Measurements from ENCODE around the gene KPNA2.
"Not testable (repeated sequence)": the region's sequence is repeated elsewhere in the genome, so short reads cannot be mapped to it uniquely, and the experiment has no call there.

KPNA2 gene

GRCh38 chr17:68061512-68062313, 26.2 kb downstream of the KPNA2 start:
- peak in 1 of 3 donors; percentile 8 for DNase-seq

- DNase-seq = not testable (repeated sequence)
Measured at GRCh38 chr17:68065366-68065765, 29.8 kb downstream of the KPNA2 start.

GRCh38 chr17:68068512-68068911, 33.0 kb downstream of the KPNA2 start:
- not testable (repeated sequence) for DNase-seq

GRCh38 chr17:68070582-68071444, 35.3 kb downstream of the KPNA2 start:
- DNase-seq = not testable (repeated sequence)

GRCh38 chr17:68074279-68074678, 38.7 kb downstream of the KPNA2 start:
- no peak for DNase-seq

- not testable (repeated sequence) for DNase-seq
Measured at GRCh38 chr17:68075953-68076607, 40.5 kb downstream of the KPNA2 start.

GRCh38 chr17:68077498-68077897, 42.0 kb downstream of the KPNA2 start:
- not testable (repeated sequence) for DNase-seq

- DNase-seq = no peak
Measured at GRCh38 chr17:68080411-68081150, 45.0 kb downstream of the KPNA2 start.

- DNase-seq = not testable (repeated sequence)
Measured at GRCh38 chr17:68081305-68082265, 46.0 kb downstream of the KPNA2 start.

- DNase-seq = peak; percentile 10 to 26 (median 22)
Measured at GRCh38 chr17:68085771-68086381, 50.3 kb downstream of the KPNA2 start.

GRCh38 chr17:68086666-68087065, 51.1 kb downstream of the KPNA2 start:
- DNase-seq = not testable (repeated sequence)

- peak in 2 of 3 donors; percentile 10 for DNase-seq
Measured at GRCh38 chr17:68087131-68087623, 51.6 kb downstream of the KPNA2 start.

GRCh38 chr17:68087851-68088250, 52.3 kb downstream of the KPNA2 start:
- DNase-seq = no peak

- peak; percentile 90 to 97 (median 93) for DNase-seq
Measured at GRCh38 chr17:68089881-68090280, 54.3 kb downstream of the KPNA2 start.

GRCh38 chr17:68094481-68095078, 59.0 kb downstream of the KPNA2 start:
- DNase-seq = no peak

- no peak for DNase-seq
Measured at GRCh38 chr17:68095205-68095811, 59.8 kb downstream of the KPNA2 start.

- DNase-seq = no peak
Measured at GRCh38 chr17:68096111-68096510, 60.6 kb downstream of the KPNA2 start.
